HepG2 (cell line): ENCODE data around the gene CDH2. TPM values are rescaled to one million over a fixed set of nuclear protein-coding genes. Genes with fewer than 3 reads are reported as not detected.

ENCODE experiments used
- CEBPB ChIP-seq: IDR thresholded peaks from 2 replicates; pipeline ENCODE4 v1.6.1; 2011; ENCODE audit warnings: low read depth, low read length, improper control_type of control experiment, borderline replicate concordance
- CEBPG ChIP-seq: IDR thresholded peaks from 2 replicates; pipeline ENCODE4 v1.6.1; 2016
- CREB1 ChIP-seq, 2 experiments: fragments of 450-650 bp in 1 of 2; IDR thresholded peaks; 2 replicates each; pipeline ENCODE4 v1.6.1; 2016 to 2017; ENCODE audit warnings: control low read depth in 1 of 2, mild to moderate bottlenecking in 1 of 2, missing compliant biosample characterization in 1 of 2, missing genetic modification characterization in 1 of 2
- EP300 ChIP-seq, 3 experiments: sonication (generic) in 1 of 3; formaldehyde crosslinking in 1 of 3; IDR thresholded peaks; 2 replicates each; pipeline versions ENCODE4 v1.5.1 to v1.6.1; 2011 to 2020; ENCODE audit warnings: low read depth in 2 of 3, low read length in 2 of 3, borderline replicate concordance in 1 of 3, improper control_type of control experiment in 1 of 3, mild to moderate bottlenecking in 1 of 3, missing genetic modification reagents in 1 of 3, moderate library complexity in 1 of 3
- GATAD2A ChIP-seq: IDR thresholded peaks from 2 replicates; pipeline ENCODE4 v1.6.1; 2016
- KLF12 ChIP-seq: sonication (generic); formaldehyde crosslinking; IDR thresholded peaks from 2 replicates; pipeline ENCODE4 v1.4.0; 2020; ENCODE audit warnings: missing genetic modification reagents, borderline replicate concordance
- MAFK ChIP-seq, 2 experiments: IDR thresholded peaks in 1 of 2; conservative IDR thresholded peaks in 1 of 2; 2 replicates each; pipeline ENCODE4 v1.6.1; 2011; ENCODE audit warnings: improper control_type of control experiment in 2 of 2, low read length in 2 of 2
- NFIC ChIP-seq: IDR thresholded peaks from 2 replicates; pipeline ENCODE4 v1.6.1; 2012; ENCODE audit warnings: mild to moderate bottlenecking, low read length, inconsistent platforms
- SOX13 ChIP-seq, 3 experiments: fragments of 450-650 bp in 1 of 3; sonication (generic) in 1 of 3; formaldehyde crosslinking in 1 of 3; IDR thresholded peaks in 2 of 3; conservative IDR thresholded peaks in 1 of 3; 2 replicates each; pipeline versions ENCODE4 v1.5.0 to v1.6.1; 2016 to 2020; ENCODE audit warnings: antibody characterized with exemption in 1 of 3, mild to moderate bottlenecking in 1 of 3, missing compliant biosample characterization in 1 of 3, missing genetic modification reagents in 1 of 3, moderate library complexity in 1 of 3
- SRSF4 ChIP-seq: fragments of 200-400 bp; formaldehyde crosslinking; IDR thresholded peaks from one replicate; pipeline ENCODE4 v1.6.1; 2018; ENCODE audit warnings: mild to moderate bottlenecking, low read depth, low read length, moderate library complexity; ENCODE audit not compliant: poor library complexity, severe bottlenecking
- SUZ12 ChIP-seq: fragments of 150-350 bp; IDR thresholded peaks from 2 replicates; pipeline ENCODE4 v1.6.1; 2014; ENCODE audit warnings: low read depth, low read length
- TBX2 ChIP-seq: sonication (generic); formaldehyde crosslinking; IDR thresholded peaks from 2 replicates; pipeline ENCODE4 v1.5.0; 2020; ENCODE audit warnings: missing genetic modification reagents, mild to moderate bottlenecking, borderline replicate concordance
- ZNF205 ChIP-seq: IDR thresholded peaks from 2 replicates; pipeline ENCODE4 v1.6.1; 2018; ENCODE audit warnings: missing biosample characterization, missing genetic modification reagents
- ZNF569 ChIP-seq: sonication (generic); formaldehyde crosslinking; IDR thresholded peaks from 2 replicates; pipeline ENCODE4 v1.5.0; 2020; ENCODE audit warnings: mild to moderate bottlenecking, missing genetic modification reagents, moderate library complexity, borderline replicate concordance
- polyA plus RNA-seq, 8 experiments: library from polyadenylated mRNA; depleted of rRNA in 3 of 8; stranded (reverse) in 7 of 8; unstranded in 1 of 8; fragments of >200 nt; fragmentation: Illumina TruSeq in 4 of 8; extraction: Trizol in 4 of 8; gene quantifications; 2 replicates each; pipeline versions ENCODE4 v1.2.1 to v1.2.3, GENCODE V29; 2011 to 2016; ENCODE audit warnings: low read depth in 4 of 8, missing spikeins in 1 of 8, mixed read lengths in 1 of 8; ENCODE audit not compliant: insufficient read depth in 1 of 8
- total RNA-seq, 5 experiments: library from RNA; depleted of rRNA; stranded (reverse); fragments of >200 nt; fragmentation: Illumina TruSeq; extraction: Trizol; gene quantifications; 2 replicates each; pipeline ENCODE4 v1.2.3, GENCODE V29; 2016; ENCODE audit warnings: low read depth in 1 of 5
- TF ChIP-seq, protein P1 (sequence below): sonication (generic); formaldehyde crosslinking; IDR thresholded peaks from 2 replicates; pipeline ENCODE4 v1.8.0; 2022; ENCODE audit warnings: mild to moderate bottlenecking, missing genetic modification reagents, moderate library complexity
- TF ChIP-seq, protein P2 (sequence below): sonication (generic); formaldehyde crosslinking; IDR thresholded peaks from 2 replicates; pipeline ENCODE4 v1.5.0; 2020; ENCODE audit warnings: mild to moderate bottlenecking, missing genetic modification reagents, borderline replicate concordance

The CDH2 gene
- total and polyA plus RNA-seq, 2 of the 13 experiments (the other 11 are each of a cell fraction or from before 2014, with no cell fraction given): 18.6 to 36.1 TPM

DNA sequence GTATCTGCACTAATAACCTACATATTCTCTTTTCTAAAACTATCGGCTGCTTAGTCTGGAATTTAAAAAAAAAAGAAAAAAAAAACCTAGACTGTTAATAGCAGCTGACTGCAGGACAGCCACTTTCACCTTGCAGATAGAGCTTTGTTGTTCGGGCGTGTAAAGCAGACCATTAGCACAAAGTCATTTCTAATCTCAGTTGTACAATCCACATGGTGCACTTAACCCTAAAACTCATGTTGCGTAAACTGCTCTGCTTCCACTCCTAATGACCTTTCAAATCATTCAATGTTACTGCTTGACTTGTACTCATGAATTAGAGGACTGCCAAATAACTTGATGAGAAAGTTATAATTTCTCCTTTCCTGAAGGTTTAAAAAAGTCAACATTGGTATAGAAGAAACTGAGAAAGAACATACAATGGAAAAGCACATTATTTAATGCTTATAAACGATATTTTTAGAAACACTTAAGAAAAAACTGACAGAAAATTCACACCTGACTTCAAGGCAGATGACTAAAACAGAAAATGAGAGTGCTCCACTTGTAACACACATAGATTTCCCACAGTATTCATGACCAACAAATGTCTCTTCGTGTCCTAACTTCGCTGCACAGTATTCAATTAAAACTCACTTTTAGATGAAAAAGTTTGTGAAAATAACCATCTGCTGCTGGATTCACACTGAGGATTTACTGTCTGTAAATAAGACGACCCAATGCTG is 2.6 kb downstream of the CDH2 start (continued):
- TF ChIP-seq EP300 (IDR thresholded peaks at IDR 0.05; ENCODE audit: low read depth in 2 of 2, low read length in 2 of 2) (0 out of 4 replicates have a peak, but pooled peaks of 1 of the 2 experiments have one; percentile 9), EP300 (CRISPR knock-in tag; IDR thresholded peaks at IDR 0.05; ENCODE audit: borderline replicate concordance) (no peak), SUZ12 (no peak), ZNF569 (CRISPR knock-in tag) (no peak), ZNF205 (no peak), SOX13 (IDR thresholded peaks at IDR 0.05) (no peak), SOX13 (CRISPR knock-in tag; conservative IDR thresholded peaks at IDR 0.05 in 1 of 2, IDR thresholded peaks at IDR 0.05 in 1 of 2) (peak in 1 of 2 experiments; percentile 62; a peak in 1 of 4 replicates), CEBPG (CRISPR knock-in tag) (peak; percentile 71), SRSF4 (no peak), NFIC (0 out of 2 replicates have a peak, but pooled peaks have one; percentile 21), TBX2 (peak; percentile 33; the same call in 1 of the 2 replicates), CEBPB (peak; percentile 31; the same call in 1 of the 2 replicates), GATAD2A (CRISPR knock-in tag) (0 out of 2 replicates have a peak, but pooled peaks have one; percentile 32), MAFK (conservative IDR thresholded peaks at IDR 0.05 in 1 of 2, IDR thresholded peaks at IDR 0.05 in 1 of 2; ENCODE audit: low read length in 2 of 2) (no peak), CREB1 (IDR thresholded peaks at IDR 0.05) (no peak), CREB1 (CRISPR knock-in tag; IDR thresholded peaks at IDR 0.05) (0 out of 2 replicates have a peak, but pooled peaks have one; percentile 25), KLF12 (CRISPR knock-in tag) (0 out of 2 replicates have a peak, but pooled peaks have one; percentile 28)
- TF ChIP-seq, protein P1, sequence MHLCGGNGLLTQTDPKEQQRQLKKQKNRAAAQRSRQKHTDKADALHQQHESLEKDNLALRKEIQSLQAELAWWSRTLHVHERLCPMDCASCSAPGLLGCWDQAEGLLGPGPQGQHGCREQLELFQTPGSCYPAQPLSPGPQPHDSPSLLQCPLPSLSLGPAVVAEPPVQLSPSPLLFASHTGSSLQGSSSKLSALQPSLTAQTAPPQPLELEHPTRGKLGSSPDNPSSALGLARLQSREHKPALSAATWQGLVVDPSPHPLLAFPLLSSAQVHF (CRISPR knock-in tag): no peak
- TF ChIP-seq, protein P2, sequence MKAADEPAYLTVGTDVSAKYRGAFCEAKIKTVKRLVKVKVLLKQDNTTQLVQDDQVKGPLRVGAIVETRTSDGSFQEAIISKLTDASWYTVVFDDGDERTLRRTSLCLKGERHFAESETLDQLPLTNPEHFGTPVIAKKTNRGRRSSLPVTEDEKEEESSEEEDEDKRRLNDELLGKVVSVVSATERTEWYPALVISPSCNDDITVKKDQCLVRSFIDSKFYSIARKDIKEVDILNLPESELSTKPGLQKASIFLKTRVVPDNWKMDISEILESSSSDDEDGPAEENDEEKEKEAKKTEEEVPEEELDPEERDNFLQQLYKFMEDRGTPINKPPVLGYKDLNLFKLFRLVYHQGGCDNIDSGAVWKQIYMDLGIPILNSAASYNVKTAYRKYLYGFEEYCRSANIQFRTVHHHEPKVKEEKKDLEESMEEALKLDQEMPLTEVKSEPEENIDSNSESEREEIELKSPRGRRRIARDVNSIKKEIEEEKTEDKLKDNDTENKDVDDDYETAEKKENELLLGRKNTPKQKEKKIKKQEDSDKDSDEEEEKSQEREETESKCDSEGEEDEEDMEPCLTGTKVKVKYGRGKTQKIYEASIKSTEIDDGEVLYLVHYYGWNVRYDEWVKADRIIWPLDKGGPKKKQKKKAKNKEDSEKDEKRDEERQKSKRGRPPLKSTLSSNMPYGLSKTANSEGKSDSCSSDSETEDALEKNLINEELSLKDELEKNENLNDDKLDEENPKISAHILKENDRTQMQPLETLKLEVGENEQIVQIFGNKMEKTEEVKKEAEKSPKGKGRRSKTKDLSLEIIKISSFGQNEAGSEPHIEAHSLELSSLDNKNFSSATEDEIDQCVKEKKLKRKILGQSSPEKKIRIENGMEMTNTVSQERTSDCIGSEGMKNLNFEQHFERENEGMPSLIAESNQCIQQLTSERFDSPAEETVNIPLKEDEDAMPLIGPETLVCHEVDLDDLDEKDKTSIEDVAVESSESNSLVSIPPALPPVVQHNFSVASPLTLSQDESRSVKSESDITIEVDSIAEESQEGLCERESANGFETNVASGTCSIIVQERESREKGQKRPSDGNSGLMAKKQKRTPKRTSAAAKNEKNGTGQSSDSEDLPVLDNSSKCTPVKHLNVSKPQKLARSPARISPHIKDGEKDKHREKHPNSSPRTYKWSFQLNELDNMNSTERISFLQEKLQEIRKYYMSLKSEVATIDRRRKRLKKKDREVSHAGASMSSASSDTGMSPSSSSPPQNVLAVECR (CRISPR knock-in tag): peak; percentile 25; the same call in 1 of the 2 replicates
